Measurements from ENCODE around the gene KIF1B. TPM values are rescaled to one million over a fixed set of nuclear protein-coding genes. Genes with fewer than 3 reads are reported as not detected.

KIF1B gene
- total and polyA plus RNA-seq, 9 of the 15 experiments (the other 6 are each of a cell fraction or from before 2014, with no cell fraction given) = 2.8 to 19.8 (median 11.9) TPM

GRCh38 chr1:10171995-10172669 is 38.2 kb upstream of the KIF1B start (continued):
- TF ChIP-seq, protein P1, sequence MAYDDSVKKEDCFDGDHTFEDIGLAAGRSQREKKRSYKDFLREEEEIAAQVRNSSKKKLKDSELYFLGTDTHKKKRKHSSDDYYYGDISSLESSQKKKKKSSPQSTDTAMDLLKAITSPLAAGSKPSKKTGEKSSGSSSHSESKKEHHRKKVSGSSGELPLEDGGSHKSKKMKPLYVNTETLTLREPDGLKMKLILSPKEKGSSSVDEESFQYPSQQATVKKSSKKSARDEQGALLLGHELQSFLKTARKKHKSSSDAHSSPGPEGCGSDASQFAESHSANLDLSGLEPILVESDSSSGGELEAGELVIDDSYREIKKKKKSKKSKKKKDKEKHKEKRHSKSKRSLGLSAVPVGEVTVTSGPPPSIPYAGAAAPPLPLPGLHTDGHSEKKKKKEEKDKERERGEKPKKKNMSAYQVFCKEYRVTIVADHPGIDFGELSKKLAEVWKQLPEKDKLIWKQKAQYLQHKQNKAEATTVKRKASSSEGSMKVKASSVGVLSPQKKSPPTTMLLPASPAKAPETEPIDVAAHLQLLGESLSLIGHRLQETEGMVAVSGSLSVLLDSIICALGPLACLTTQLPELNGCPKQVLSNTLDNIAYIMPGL (CRISPR knock-in tag; IDR thresholded peaks at IDR 0.05) = no peak

DNA sequence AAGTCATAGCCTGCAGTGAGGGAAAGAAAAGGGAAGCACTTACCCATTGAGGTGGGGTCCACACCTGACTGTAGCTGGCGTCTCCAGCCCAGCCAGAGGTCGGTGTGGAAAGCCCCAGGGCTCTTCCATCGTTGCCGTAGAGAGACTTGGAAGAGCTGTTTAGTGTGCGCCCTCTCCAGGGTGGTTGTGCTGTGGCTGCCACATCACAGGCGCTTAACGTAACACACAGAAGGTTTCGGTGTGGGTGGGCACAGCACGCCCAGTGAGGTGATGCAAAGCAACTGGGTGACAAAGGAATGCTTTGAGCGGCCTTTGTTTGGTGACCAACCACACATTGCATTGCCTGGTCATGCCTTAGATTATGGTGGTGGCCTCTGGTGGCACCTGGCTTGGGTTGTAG is 36.8 kb upstream of the KIF1B start:
- WGBS (ENCODE audit: insufficient coverage, low coverage, missing lambda C conversion rate) = 99% methylated on average over 10 of the region's 10 CpGs
- no peak for ATAC-seq
- intact Hi-C loops (cut with micrococcal nuclease) (no loop called here), in situ Hi-C loops (cut with MboI) (no loop called here)
- Histone ChIP-seq H3K4me2 (ENCODE audit: insufficient read depth, low read length) (no peak overlapping the region), H2AFZ (ENCODE audit: low read depth, low read length) (no peak overlapping the region), H4K20me1 (replicated peaks; ENCODE audit: control insufficient read depth, insufficient read depth, low read length) (no peaks in the 10 kb centered on the region), H3K4me3 (no peak overlapping the region), H3K27ac (ENCODE audit: extremely low read depth, low read depth, low read length) (no peak overlapping the region), H3K4me1 (replicated peaks in 1 of 2; ENCODE audit: control insufficient read depth in 2 of 2, insufficient read depth in 2 of 2, low read length in 2 of 2) (no peaks in the 10 kb centered on the region), H3K27me3 (ENCODE audit: control insufficient read depth in 2 of 2, insufficient read depth in 2 of 2, low read length in 2 of 2) (no peaks in the 10 kb centered on the region), H3K9me1 (ENCODE audit: control insufficient read depth, insufficient read depth, low read length) (no peaks in the 10 kb centered on the region), H3K9ac (ENCODE audit: insufficient read depth in 1 of 2, low read depth in 2 of 2, low read length in 2 of 2) (no peak overlapping the region), H3K79me2 (ENCODE audit: control insufficient read depth, insufficient read depth, low read length) (no peaks in the 10 kb centered on the region), H3K36me3 (ENCODE audit: control insufficient read depth, insufficient read depth, low read length) (peaks cover 57% of the 10 kb centered on the region), H3K9me3 (replicated peaks; ENCODE audit: control insufficient read depth, insufficient read depth, low read depth, low read length) (no peaks in the 10 kb centered on the region)
- ChIA-PET POLR2A (interaction anchor here (1.1 kb wide), 1 partner anchor 16 kb away, joined by 3 read pairs; no protein-coding TSS in a partner anchor), CTCF (ENCODE audit: low intra/inter-chr PET ratio) (no interaction called here)
- DNase-seq (ENCODE audit: extremely low read depth in 1 of 4, low spot score in 3 of 4) = no peak
- BruUV-seq (replicated peaks) = no TSS peak
- FAIRE-seq = no peak
- no peak for TF ChIP-seq SLC30A9 (CRISPR knock-in tag; IDR thresholded peaks at IDR 0.05)
- no peak for TF ChIP-seq GATAD2B (IDR thresholded peaks at IDR 0.05; ENCODE audit: borderline replicate concordance)
- no peak for TF ChIP-seq ZNF41 (CRISPR knock-in tag; conservative IDR thresholded peaks at IDR 0.05)
- TF ChIP-seq ZFP36 (IDR thresholded peaks at IDR 0.05; ENCODE audit: low read depth, low read length, partially characterized antibody) = no peak
- no peak for TF ChIP-seq ZNF780A (CRISPR knock-in tag; IDR thresholded peaks at IDR 0.05)
- no peak for TF ChIP-seq TBL1XR1 (IDR thresholded peaks at IDR 0.05; ENCODE audit: low read length in 2 of 2)
- no peak for TF ChIP-seq MYBL2 (IDR thresholded peaks at IDR 0.05; ENCODE audit: low read depth)
- no peak for TF ChIP-seq MYBL2 (CRISPR knock-in tag; IDR thresholded peaks at IDR 0.05; ENCODE audit: borderline replicate concordance)
- no peak for TF ChIP-seq NR0B1 (IDR thresholded peaks at IDR 0.05; ENCODE audit: partially characterized antibody)
- no peak for TF ChIP-seq ZNF347 (CRISPR knock-in tag; IDR thresholded peaks at IDR 0.05; ENCODE audit: low read depth)
- TF ChIP-seq SRSF3 (IDR thresholded peaks at IDR 0.05; ENCODE audit: insufficient read depth, low read length) = no peak
